GM12878 (cell line): Measurements from ENCODE around the gene CD164. TPM values are rescaled to one million over a fixed set of nuclear protein-coding genes. Genes with fewer than 3 reads are reported as not detected.

Experiments used
- ATAC-seq: fragments of 200-7000 bp; cut with Tn5 transposase; 3 replicates; pipeline ENCODE4 v1.9.1; 2020; ENCODE audit warnings: mild to moderate bottlenecking, moderate library complexity
- BruUV-seq: library from RNA; stranded (reverse); fragments of 400-500 nt; replicated peaks from 2 replicates; lab custom pipeline; 2021; lab: Mats Ljungman, UMichigan
- CTCF ChIA-PET: fragments of 300-600 bp; sonication (Branson Sonifier 250); formaldehyde crosslinking; extraction: SDS; loops from one replicate; lab custom pipeline; 2021; ENCODE audit warnings: inconsistent platforms; lab: Yijun Ruan, JAX
- POLR2A ChIA-PET: fragments of 350-600 bp; formaldehyde crosslinking; extraction: SDS; loops from one replicate; lab custom pipeline; 2021; ENCODE audit warnings: inconsistent platforms; lab: Charles Lee
- RAD21 ChIA-PET: fragments of 300-600 bp; sonication (Branson Sonifier 250); formaldehyde crosslinking; loops from one replicate; lab custom pipeline; 2023; ENCODE audit warnings: antibody characterized with exemption; ENCODE audit not compliant: unreplicated experiment; lab: Charles Lee
- SMC1A ChIA-PET: fragments of 300-600 bp; sonication (Branson Sonifier 250); formaldehyde crosslinking; loops from one replicate; lab custom pipeline; 2023; ENCODE audit not compliant: unreplicated experiment, uncharacterized antibody; lab: Charles Lee
- DNase-seq: peaks from one replicate; pipeline ENCODE4 v3.0.0-alpha.2; 2011; ENCODE audit warnings: low read depth, low spot score
- FAIRE-seq: peaks from 3 replicates; lab custom pipeline; 2011; peaks lifted over from hg19 to GRCh38; lab: Jason Lieb, UNC
- H2AFZ ChIP-seq: 2 replicates; pipeline ENCODE4 v1.6.0; 2011; ENCODE audit warnings: low read depth, low read length, control low read depth; ENCODE audit not compliant: control insufficient read depth
- H3K27ac ChIP-seq: 2 replicates; pipeline ENCODE4 v1.5.1; 2011; ENCODE audit warnings: control low read depth; ENCODE audit not compliant: control insufficient read depth, insufficient read depth
- H3K27me3 ChIP-seq, 2 experiments: replicated peaks in 1 of 2; 2 replicates each; pipeline versions ENCODE4 v1.6.0 to v1.6.1; 2011; ENCODE audit warnings: low read length in 1 of 2; ENCODE audit not compliant: control insufficient read depth in 2 of 2, insufficient read depth in 2 of 2
- H3K36me3 ChIP-seq, 2 experiments: 2 replicates each; pipeline ENCODE4 v1.5.1; 2011; ENCODE audit warnings: low read length in 1 of 2; ENCODE audit not compliant: control insufficient read depth in 2 of 2, insufficient read depth in 2 of 2
- H3K4me1 ChIP-seq: 2 replicates; pipeline ENCODE4 v1.6.1; 2011; ENCODE audit warnings: mild to moderate bottlenecking, low read length, moderate library complexity, mixed read lengths; ENCODE audit not compliant: control insufficient read depth, insufficient read depth
- H3K4me2 ChIP-seq: 2 replicates; pipeline ENCODE4 v1.6.0; 2011; ENCODE audit warnings: control low read depth; ENCODE audit not compliant: control insufficient read depth, insufficient read depth
- H3K4me3 ChIP-seq: fragments of 200-600 bp; sonication (generic); 2 replicates; pipeline ENCODE4 v1.5.1; 2016
- H3K79me2 ChIP-seq: 2 replicates; pipeline ENCODE4 v1.6.0; 2011; ENCODE audit warnings: low read length; ENCODE audit not compliant: control insufficient read depth, insufficient read depth
- H3K9ac ChIP-seq: 2 replicates; pipeline ENCODE4 v1.8.0; 2011; ENCODE audit warnings: low read length, control low read depth, mixed read lengths; ENCODE audit not compliant: control insufficient read depth, insufficient read depth
- H3K9me3 ChIP-seq: replicated peaks from 3 replicates; pipeline ENCODE4 v1.5.1; 2011; ENCODE audit warnings: mild to moderate bottlenecking, low read length; ENCODE audit not compliant: control insufficient read depth, insufficient read depth
- H4K20me1 ChIP-seq: 2 replicates; pipeline ENCODE4 v1.6.0; 2011; ENCODE audit not compliant: control insufficient read depth, insufficient read depth
- ASH2L ChIP-seq: fragments of 300-600, 200-600 bp; sonication (generic); IDR thresholded peaks from 2 replicates; pipeline ENCODE4 v1.6.1; 2017; ENCODE audit warnings: low read depth, mild to moderate bottlenecking, borderline replicate concordance
- CHD4 ChIP-seq: fragments of 200-600 bp; sonication (generic); IDR thresholded peaks from 2 replicates; pipeline ENCODE4 v1.6.1; 2016; ENCODE audit warnings: mild to moderate bottlenecking
- ELK1 ChIP-seq: IDR thresholded peaks from 2 replicates; pipeline ENCODE4 v1.6.1; 2012; ENCODE audit warnings: low read depth, low read length, improper control_type of control experiment
- FOXK2 ChIP-seq: fragments of 450-650 bp; IDR thresholded peaks from 2 replicates; pipeline ENCODE4 v1.6.1; 2017; ENCODE audit warnings: mild to moderate bottlenecking, moderate library complexity
- HDAC2 ChIP-seq: fragments of 200-600 bp; sonication (generic); IDR thresholded peaks from 2 replicates; pipeline ENCODE4 v1.6.1; 2017
- MYB ChIP-seq: fragments of 150-350 bp; IDR thresholded peaks from 2 replicates; pipeline ENCODE4 v1.6.1; 2014; ENCODE audit warnings: mild to moderate bottlenecking, low read depth, low read length, borderline replicate concordance
- NR2C1 ChIP-seq: fragments of 450-650 bp; IDR thresholded peaks from 2 replicates; pipeline ENCODE4 v1.6.1; 2017; ENCODE audit warnings: antibody characterized with exemption, mild to moderate bottlenecking, moderate library complexity
- POLR2AphosphoS2 ChIP-seq: IDR thresholded peaks from 2 replicates; pipeline ENCODE4 v1.6.1; 2011; ENCODE audit warnings: low read depth, mild to moderate bottlenecking, low read length, improper control_type of control experiment, moderate library complexity
- RELA ChIP-seq: fragments of 450-650 bp; IDR thresholded peaks from 2 replicates; pipeline ENCODE4 v1.8.0; 2014; ENCODE audit warnings: borderline replicate concordance; ENCODE audit not compliant: partially characterized antibody
- SMAD5 ChIP-seq: IDR thresholded peaks from 2 replicates; pipeline ENCODE4 v1.6.1; 2016; ENCODE audit warnings: antibody characterized with exemption, low read depth
- WGBS: methylation state at CpG from one replicate; pipeline ENCODE4 v1.1.6; 2016; ENCODE audit warnings: low lambda C conversion rate; ENCODE audit not compliant: insufficient replicate concordance, insufficient coverage; ENCODE audit errors: missing lambda C conversion rate; 5-methylcytosine and 5-hydroxymethylcytosine counted together
- in situ Hi-C: fragments of 300-500 bp; cut with MboI; formaldehyde crosslinking; loops from 9 replicates; pipeline ENCODE4 v1.14.3; 2018; ENCODE audit warnings: mixed read lengths
- intact Hi-C: fragments of 100-400 bp; cut with micrococcal nuclease; formaldehyde crosslinking; loops from one replicate; pipeline ENCODE4 v1.14.2; 2022; ENCODE audit not compliant: unreplicated experiment
- polyA plus RNA-seq, 11 experiments: library from polyadenylated mRNA; depleted of rRNA in 4 of 11; unstranded in 6 of 11; stranded (reverse) in 5 of 11; fragments of >200 nt; fragmentation: Nextera tagmentation in 4 of 11; fragmentation: Illumina TruSeq in 1 of 11; extraction: Ambion mirVana in 4 of 11; extraction: Trizol in 1 of 11; gene quantifications; 1 replicate in 1 of 11; 2 replicates in 10 of 11; pipeline versions ENCODE4 v1.2.1 to v1.2.3, GENCODE V29; 2011 to 2016; ENCODE audit warnings: inconsistent platforms in 2 of 11, missing spikeins in 2 of 11, low read depth in 1 of 11
- total RNA-seq, 4 experiments: library from RNA; depleted of rRNA in 3 of 4; stranded (reverse); fragments of >200 nt in 3 of 4; fragmentation: Illumina TruSeq in 1 of 4; extraction: Trizol in 1 of 4; gene quantifications; 2 replicates each; pipeline versions ENCODE4 v1.2.1 to v1.2.3, GENCODE V29; 2013 to 2021
- TF ChIP-seq, protein P1 (sequence below): fragments of 450-650 bp; IDR thresholded peaks from 2 replicates; pipeline ENCODE4 v1.6.1; 2017; ENCODE audit warnings: antibody characterized with exemption, mild to moderate bottlenecking, moderate library complexity
- TF ChIP-seq, protein P2 (sequence below): fragments of 450-650 bp; IDR thresholded peaks from 2 replicates; pipeline ENCODE4 v1.6.1; 2018; ENCODE audit warnings: borderline replicate concordance, mild to moderate bottlenecking; ENCODE audit not compliant: partially characterized antibody
- TF ChIP-seq, protein P3 (sequence below): fragments of 450-650 bp; IDR thresholded peaks from 2 replicates; pipeline ENCODE4 v1.6.1; 2014; ENCODE audit warnings: mild to moderate bottlenecking

The CD164 gene
- total and polyA plus RNA-seq, 10 of the 15 experiments (the other 5 are each of a cell fraction or from before 2014, with no cell fraction given): 145 to 447 (median 211) TPM

DNA sequence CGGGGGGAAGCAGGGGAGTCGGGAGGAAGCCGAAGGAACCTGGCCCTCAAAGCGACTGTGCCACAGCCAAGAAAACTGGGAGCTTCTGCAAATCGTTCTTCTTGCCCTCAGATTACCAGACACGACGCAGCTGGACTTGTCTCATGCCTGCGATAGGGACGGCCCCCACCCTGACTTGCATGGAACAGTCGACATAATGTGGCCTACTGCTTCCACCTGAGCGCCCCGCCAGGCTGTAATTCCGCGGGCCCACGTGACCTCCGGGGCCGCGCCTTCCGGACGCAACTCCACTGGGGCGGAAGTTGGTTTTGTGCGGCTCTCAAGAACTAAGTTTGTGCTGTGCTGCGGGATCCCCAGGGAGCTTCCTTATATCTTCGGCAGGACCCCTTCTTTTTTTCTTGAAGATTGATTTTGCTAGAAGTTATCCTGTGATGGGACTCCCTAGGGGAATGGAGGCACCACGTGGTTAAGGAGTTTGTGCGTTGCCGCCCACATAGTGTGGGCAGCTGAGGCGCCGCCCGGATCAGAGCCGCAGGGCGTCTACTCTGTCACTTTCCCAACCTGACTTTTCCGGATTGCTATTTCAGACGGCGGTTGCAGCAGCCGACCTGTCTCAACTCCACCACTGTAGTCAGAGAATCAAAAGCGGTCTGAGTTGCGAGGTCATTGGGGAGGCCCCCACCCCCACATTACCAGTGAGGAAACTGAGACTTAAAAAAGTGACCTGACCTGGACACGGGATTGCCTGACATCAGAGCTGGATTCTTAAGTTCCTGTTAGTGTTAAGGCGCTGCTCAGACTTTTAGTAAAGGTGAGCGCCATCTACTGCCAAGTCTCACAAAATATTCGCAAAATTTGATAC lies 540 bp upstream of the CD164 start:
- peaks cover 8% of the 10 kb centered on the region for H3K4me1 ChIP-seq
- 1% methylated on average over 42 of the region's 42 CpGs for WGBS
- FAIRE-seq (peak; percentile 95), ATAC-seq (peak; percentile 79), DNase-seq (peak; percentile 82)
- H3K27me3 ChIP-seq: no peaks in the 10 kb centered on the region
- peaks cover 45% of the 10 kb centered on the region for H3K79me2 ChIP-seq
- TSS peak; percentile 95 for BruUV-seq
- H3K36me3 ChIP-seq: peaks cover 0 to 6% of the 10 kb centered on the region in 2 experiments; a peak in 3 of 4 replicates
- intact Hi-C loops (loop anchor here (1.0 to 10.0 kb wide), 6 partner anchors 57 to 828 kb away; partner anchors contain the start of genes CEP57L1, MICAL1, PPIL6 and SESN1), in situ Hi-C loops (loop anchor here (5.0 to 10.0 kb wide), 3 partner anchors 201 to 828 kb away; partner anchors contain the start of gene CEP57L1)
- H3K9me3 ChIP-seq: no peaks in the 10 kb centered on the region
- peak overlapping the region; percentile 100 for H3K27ac ChIP-seq
- SMC1A ChIA-PET: interaction anchor here (0.8 to 5.5 kb wide), 25 partner anchors 11 to 657 kb away, joined by 3 to 95 read pairs (median 5); no protein-coding TSS in a partner anchor
- RAD21 ChIA-PET: interaction anchor here (0.7 to 5.3 kb wide), 34 partner anchors 10 to 657 kb away, joined by 3 to 87 read pairs (median 4); partner anchors contain the start of genes MICAL1, PPIL6, SESN1 and SMPD2
- POLR2A ChIA-PET: interaction anchor here (0.6 to 2.4 kb wide), 7 partner anchors 9 to 288 kb away, joined by 3 to 25 read pairs (median 7); partner anchors contain the start of genes MICAL1, PPIL6, SESN1 and SMPD2
- H3K4me2 ChIP-seq: peak overlapping the region; percentile 77
- H4K20me1 ChIP-seq: no peaks in the 10 kb centered on the region; the same call in 1 of the 2 replicates
- peak overlapping the region; percentile 98 for H3K9ac ChIP-seq
- CTCF ChIA-PET: interaction anchor here (0.6 to 5.0 kb wide), 42 partner anchors 8 to 841 kb away, joined by 3 to 128 read pairs (median 3); partner anchors contain the start of genes CEP57L1, MICAL1, PPIL6 and SESN1
- H2AFZ ChIP-seq: peak overlapping the region; percentile 100
- peak overlapping the region; percentile 86 for H3K4me3 ChIP-seq
- TF ChIP-seq NR2C1 (no peak; the same call in 1 of the 2 replicates), HDAC2 (no peak; the same call in 1 of the 2 replicates), MYB (0 out of 2 replicates have a peak, but pooled peaks have one; percentile 41), FOXK2 (peak; percentile 99), SMAD5 (peak; percentile 58; the same call in 1 of the 2 replicates), ELK1 (peak; percentile 39; the same call in 1 of the 2 replicates), POLR2AphosphoS2 (peak; percentile 54; the same call in 1 of the 2 replicates), CHD4 (no peak), RELA (peak; percentile 41), ASH2L (peak; percentile 55; the same call in 1 of the 2 replicates)
- TF ChIP-seq, protein P1, sequence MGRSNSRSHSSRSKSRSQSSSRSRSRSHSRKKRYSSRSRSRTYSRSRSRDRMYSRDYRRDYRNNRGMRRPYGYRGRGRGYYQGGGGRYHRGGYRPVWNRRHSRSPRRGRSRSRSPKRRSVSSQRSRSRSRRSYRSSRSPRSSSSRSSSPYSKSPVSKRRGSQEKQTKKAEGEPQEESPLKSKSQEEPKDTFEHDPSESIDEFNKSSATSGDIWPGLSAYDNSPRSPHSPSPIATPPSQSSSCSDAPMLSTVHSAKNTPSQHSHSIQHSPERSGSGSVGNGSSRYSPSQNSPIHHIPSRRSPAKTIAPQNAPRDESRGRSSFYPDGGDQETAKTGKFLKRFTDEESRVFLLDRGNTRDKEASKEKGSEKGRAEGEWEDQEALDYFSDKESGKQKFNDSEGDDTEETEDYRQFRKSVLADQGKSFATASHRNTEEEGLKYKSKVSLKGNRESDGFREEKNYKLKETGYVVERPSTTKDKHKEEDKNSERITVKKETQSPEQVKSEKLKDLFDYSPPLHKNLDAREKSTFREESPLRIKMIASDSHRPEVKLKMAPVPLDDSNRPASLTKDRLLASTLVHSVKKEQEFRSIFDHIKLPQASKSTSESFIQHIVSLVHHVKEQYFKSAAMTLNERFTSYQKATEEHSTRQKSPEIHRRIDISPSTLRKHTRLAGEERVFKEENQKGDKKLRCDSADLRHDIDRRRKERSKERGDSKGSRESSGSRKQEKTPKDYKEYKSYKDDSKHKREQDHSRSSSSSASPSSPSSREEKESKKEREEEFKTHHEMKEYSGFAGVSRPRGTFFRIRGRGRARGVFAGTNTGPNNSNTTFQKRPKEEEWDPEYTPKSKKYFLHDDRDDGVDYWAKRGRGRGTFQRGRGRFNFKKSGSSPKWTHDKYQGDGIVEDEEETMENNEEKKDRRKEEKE: peak; percentile 98
- TF ChIP-seq, protein P2, sequence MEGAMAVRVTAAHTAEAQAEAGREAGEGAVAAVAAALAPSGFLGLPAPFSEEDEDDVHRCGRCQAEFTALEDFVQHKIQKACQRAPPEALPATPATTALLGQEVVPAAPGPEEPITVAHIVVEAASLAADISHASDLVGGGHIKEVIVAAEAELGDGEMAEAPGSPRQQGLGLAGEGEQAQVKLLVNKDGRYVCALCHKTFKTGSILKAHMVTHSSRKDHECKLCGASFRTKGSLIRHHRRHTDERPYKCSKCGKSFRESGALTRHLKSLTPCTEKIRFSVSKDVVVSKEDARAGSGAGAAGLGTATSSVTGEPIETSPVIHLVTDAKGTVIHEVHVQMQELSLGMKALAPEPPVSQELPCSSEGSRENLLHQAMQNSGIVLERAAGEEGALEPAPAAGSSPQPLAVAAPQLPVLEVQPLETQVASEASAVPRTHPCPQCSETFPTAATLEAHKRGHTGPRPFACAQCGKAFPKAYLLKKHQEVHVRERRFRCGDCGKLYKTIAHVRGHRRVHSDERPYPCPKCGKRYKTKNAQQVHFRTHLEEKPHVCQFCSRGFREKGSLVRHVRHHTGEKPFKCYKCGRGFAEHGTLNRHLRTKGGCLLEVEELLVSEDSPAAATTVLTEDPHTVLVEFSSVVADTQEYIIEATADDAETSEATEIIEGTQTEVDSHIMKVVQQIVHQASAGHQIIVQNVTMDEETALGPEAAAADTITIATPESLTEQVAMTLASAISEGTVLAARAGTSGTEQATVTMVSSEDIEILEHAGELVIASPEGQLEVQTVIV: no peak
- TF ChIP-seq, protein P3, sequence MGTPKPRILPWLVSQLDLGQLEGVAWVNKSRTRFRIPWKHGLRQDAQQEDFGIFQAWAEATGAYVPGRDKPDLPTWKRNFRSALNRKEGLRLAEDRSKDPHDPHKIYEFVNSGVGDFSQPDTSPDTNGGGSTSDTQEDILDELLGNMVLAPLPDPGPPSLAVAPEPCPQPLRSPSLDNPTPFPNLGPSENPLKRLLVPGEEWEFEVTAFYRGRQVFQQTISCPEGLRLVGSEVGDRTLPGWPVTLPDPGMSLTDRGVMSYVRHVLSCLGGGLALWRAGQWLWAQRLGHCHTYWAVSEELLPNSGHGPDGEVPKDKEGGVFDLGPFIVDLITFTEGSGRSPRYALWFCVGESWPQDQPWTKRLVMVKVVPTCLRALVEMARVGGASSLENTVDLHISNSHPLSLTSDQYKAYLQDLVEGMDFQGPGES: peak; percentile 54; the same call in 1 of the 2 replicates
